IgD-negative memory B cell (primary cell): ENCODE results near the gene ACADM. TPM values are rescaled to one million over a fixed set of nuclear protein-coding genes. Genes with fewer than 3 reads are reported as not detected.
"Not testable (repeated sequence)": the region's sequence is repeated elsewhere in the genome, so short reads cannot be mapped to it uniquely, and the experiment has no call there.

Source experiments
- H3K27ac Mint-ChIP-seq, 3 donors: one replicate each; pipeline ENCODE4 v1.8.0; 2020 to 2022; ENCODE audit warnings: mild to moderate bottlenecking in 3 of 3, mixed read lengths in 3 of 3, moderate library complexity in 1 of 3
- H3K27me3 Mint-ChIP-seq: one replicate; pipeline ENCODE4 v1.8.0; 2021; ENCODE audit warnings: mixed read lengths
- H3K36me3 Mint-ChIP-seq: one replicate; pipeline ENCODE4 v1.8.0; 2020; ENCODE audit warnings: mild to moderate bottlenecking, mixed read lengths
- H3K4me1 Mint-ChIP-seq, 3 donors: one replicate each; pipeline ENCODE4 v1.8.0; 2020 to 2022; ENCODE audit warnings: mixed read lengths in 3 of 3, mild to moderate bottlenecking in 1 of 3
- H3K4me3 Mint-ChIP-seq, 4 donors: one replicate each; pipeline ENCODE4 v1.8.0; 2020 to 2022; ENCODE audit warnings: mild to moderate bottlenecking in 4 of 4, mixed read lengths in 4 of 4, moderate library complexity in 3 of 4
- H3K9me3 Mint-ChIP-seq, 3 donors: one replicate each; pipeline ENCODE4 v1.8.0; 2020 to 2021; ENCODE audit warnings: mixed read lengths in 3 of 3, mild to moderate bottlenecking in 1 of 3
- polyA plus RNA-seq: library from polyadenylated mRNA; unstranded; fragments of 300-500 nt; fragmentation: Illumina TruSeq; gene quantifications from one replicate; pipeline ENCODE4 v1.2.3, GENCODE V29; 2021

ACADM gene
- polyA plus RNA-seq, 1 donor from 2014 or later = 92.5 TPM

GRCh38 chr1:75768016-75768415, 43.5 kb downstream of the ACADM start:
- Mint-ChIP-seq H3K4me1 (no peaks in the 10 kb centered on the region), H3K27ac (no peak overlapping the region), H3K4me3 (peak overlapping the region in 1 of 4 donors; percentile 5), H3K36me3 (peaks cover 7% of the 10 kb centered on the region), H3K27me3 (no peaks in the 10 kb centered on the region), H3K9me3 (no peaks in the 10 kb centered on the region)

GRCh38 chr1:75770761-75771160, 46.3 kb downstream of the ACADM start:
- no peak overlapping the region for H3K4me3 Mint-ChIP-seq
- H3K36me3 Mint-ChIP-seq = peaks cover 5% of the 10 kb centered on the region
- no peaks in the 10 kb centered on the region for H3K27me3 Mint-ChIP-seq
- no peaks in the 10 kb centered on the region for H3K9me3 Mint-ChIP-seq
- no peaks in the 10 kb centered on the region for H3K4me1 Mint-ChIP-seq
- peak overlapping the region in 1 of 3 donors; percentile 29 for H3K27ac Mint-ChIP-seq

- H3K27ac Mint-ChIP-seq = peak overlapping the region in 1 of 3 donors; percentile 34
- no peaks in the 10 kb centered on the region for H3K9me3 Mint-ChIP-seq
- peaks cover 5% of the 10 kb centered on the region for H3K36me3 Mint-ChIP-seq
- no peaks in the 10 kb centered on the region for H3K27me3 Mint-ChIP-seq
- no peaks in the 10 kb centered on the region for H3K4me1 Mint-ChIP-seq
- H3K4me3 Mint-ChIP-seq = no peak overlapping the region
Measured at GRCh38 chr1:75771978-75772377, 47.5 kb downstream of the ACADM start.

- H3K36me3 Mint-ChIP-seq, H3K27me3 Mint-ChIP-seq, H3K4me3 Mint-ChIP-seq, H3K9me3 Mint-ChIP-seq: not testable (repeated sequence)
- peaks cover 5 to 11% (median 9%) of the 10 kb centered on the region in 3 donors for H3K4me1 Mint-ChIP-seq
- peak overlapping the region in 1 of 3 donors; percentile 16 for H3K27ac Mint-ChIP-seq
Measured at GRCh38 chr1:75777812-75778211, 53.3 kb downstream of the ACADM start.

GRCh38 chr1:75778694-75779093, 54.2 kb downstream of the ACADM start:
- H3K27me3 Mint-ChIP-seq, H3K9me3 Mint-ChIP-seq, H3K36me3 Mint-ChIP-seq: not testable (repeated sequence)
- H3K4me3 Mint-ChIP-seq = peak overlapping the region in 1 of 4 donors; percentile 49
- peaks cover 5 to 11% (median 9%) of the 10 kb centered on the region in 3 donors for H3K4me1 Mint-ChIP-seq
- peak overlapping the region in 1 of 3 donors; percentile 47 for H3K27ac Mint-ChIP-seq

GRCh38 chr1:75780183-75780582, 55.7 kb downstream of the ACADM start:
- H3K4me3 Mint-ChIP-seq = peak overlapping the region in 1 of 4 donors; percentile 5
- H3K4me1 Mint-ChIP-seq = peaks cover 10 to 16% (median 15%) of the 10 kb centered on the region in 3 donors
- not testable (repeated sequence) for H3K9me3 Mint-ChIP-seq, H3K36me3 Mint-ChIP-seq, H3K27me3 Mint-ChIP-seq
- H3K27ac Mint-ChIP-seq = peak overlapping the region in 1 of 3 donors; percentile 1

GRCh38 chr1:75783920-75784319, 59.4 kb downstream of the ACADM start:
- H3K27me3 Mint-ChIP-seq = not testable (repeated sequence)
- peak overlapping the region; percentile 72 to 99 (median 98) for H3K4me3 Mint-ChIP-seq

GRCh38 chr1:75785320-75785982, 60.9 kb downstream of the ACADM start:
- no peaks in the 10 kb centered on the region for H3K27me3 Mint-ChIP-seq
- H3K27ac Mint-ChIP-seq = peak overlapping the region; percentile 92 to 99 (median 97)
- H3K36me3 Mint-ChIP-seq = no peaks in the 10 kb centered on the region
- H3K4me3 Mint-ChIP-seq = peak overlapping the region; percentile 96 to 99 (median 99)
- peaks cover 0 to 2% (median 0%) of the 10 kb centered on the region in 3 donors for H3K9me3 Mint-ChIP-seq
- H3K4me1 Mint-ChIP-seq = peaks cover 34 to 45% (median 35%) of the 10 kb centered on the region in 3 donors

More at GRCh38 chr1:75783920-75784319, 59.4 kb downstream of the ACADM start:
- H3K27ac Mint-ChIP-seq = peak overlapping the region; percentile 89 to 97 (median 92)
- not testable (repeated sequence) for H3K36me3 Mint-ChIP-seq, H3K9me3 Mint-ChIP-seq
- peaks cover 27 to 35% (median 29%) of the 10 kb centered on the region in 3 donors for H3K4me1 Mint-ChIP-seq

- H3K27ac Mint-ChIP-seq = peak within 1 kb of the TSS; percentile 92 to 99 (median 97)
- H3K36me3 Mint-ChIP-seq = no peaks in the 10 kb centered on the region
- H3K4me3 Mint-ChIP-seq = peak within 1 kb of the TSS; percentile 96 to 99 (median 99)
- H3K9me3 Mint-ChIP-seq = no peaks in the 10 kb centered on the region
- peaks cover 35 to 46% (median 37%) of the 10 kb centered on the region in 3 donors for H3K4me1 Mint-ChIP-seq
- no peaks in the 10 kb centered on the region for H3K27me3 Mint-ChIP-seq
Measured at GRCh38 chr1:75785983-75786853, 61.7 kb downstream of the ACADM start, which contains the start of gene RABGGTB. RABGGTB (plus strand) TSS chr1:75786256; CDS start chr1:75786272, 16 bp downstream.

- H3K36me3 Mint-ChIP-seq = no peaks in the 10 kb centered on the region
- H3K27ac Mint-ChIP-seq = peak overlapping the region; percentile 92 to 99 (median 97)
- no peaks in the 10 kb centered on the region for H3K9me3 Mint-ChIP-seq
- H3K4me3 Mint-ChIP-seq = peak overlapping the region; percentile 96 to 99 (median 99)
- H3K27me3 Mint-ChIP-seq = no peaks in the 10 kb centered on the region
- H3K4me1 Mint-ChIP-seq = peaks cover 36 to 48% (median 38%) of the 10 kb centered on the region in 3 donors
Measured at GRCh38 chr1:75786901-75787493, 62.5 kb downstream of the ACADM start.

GRCh38 chr1:75787524-75787923, 63.0 kb downstream of the ACADM start:
- no peaks in the 10 kb centered on the region for H3K27me3 Mint-ChIP-seq
- no peaks in the 10 kb centered on the region for H3K9me3 Mint-ChIP-seq
- H3K4me1 Mint-ChIP-seq = peaks cover 36 to 48% (median 38%) of the 10 kb centered on the region in 3 donors
- H3K36me3 Mint-ChIP-seq = no peaks in the 10 kb centered on the region
- H3K4me3 Mint-ChIP-seq = peak overlapping the region; percentile 96 to 99 (median 99)
- peak overlapping the region; percentile 92 to 99 (median 97) for H3K27ac Mint-ChIP-seq

GRCh38 chr1:75789988-75790387, 65.5 kb downstream of the ACADM start:
- H3K4me1 Mint-ChIP-seq = peaks cover 31 to 50% (median 39%) of the 10 kb centered on the region in 3 donors
- H3K9me3 Mint-ChIP-seq = no peaks in the 10 kb centered on the region
- no peaks in the 10 kb centered on the region for H3K27me3 Mint-ChIP-seq
- peak overlapping the region in 2 of 4 donors; percentile 48 to 86 for H3K4me3 Mint-ChIP-seq
- peak overlapping the region in 1 of 3 donors; percentile 39 for H3K27ac Mint-ChIP-seq
- H3K36me3 Mint-ChIP-seq = no peaks in the 10 kb centered on the region

GRCh38 chr1:75791022-75791421, 66.5 kb downstream of the ACADM start:
- H3K27me3 Mint-ChIP-seq = no peaks in the 10 kb centered on the region
- H3K4me1 Mint-ChIP-seq = peaks cover 31 to 45% (median 33%) of the 10 kb centered on the region in 3 donors
- peak overlapping the region in 3 of 4 donors; percentile 1 to 71 (median 48) for H3K4me3 Mint-ChIP-seq
- peak overlapping the region in 2 of 3 donors; percentile 39 to 47 for H3K27ac Mint-ChIP-seq
- peaks cover 2% of the 10 kb centered on the region for H3K36me3 Mint-ChIP-seq
- H3K9me3 Mint-ChIP-seq = no peaks in the 10 kb centered on the region

- H3K4me1 Mint-ChIP-seq = peaks cover 27 to 44% (median 28%) of the 10 kb centered on the region in 3 donors
- peak overlapping the region in 1 of 3 donors; percentile 71 for H3K27ac Mint-ChIP-seq
- H3K27me3 Mint-ChIP-seq = no peaks in the 10 kb centered on the region
- H3K9me3 Mint-ChIP-seq = no peaks in the 10 kb centered on the region
- H3K36me3 Mint-ChIP-seq = peaks cover 2% of the 10 kb centered on the region
- H3K4me3 Mint-ChIP-seq = no peak overlapping the region
Measured at GRCh38 chr1:75792091-75792490, 67.6 kb downstream of the ACADM start.

- no peak overlapping the region for H3K4me3 Mint-ChIP-seq
- no peaks in the 10 kb centered on the region for H3K27me3 Mint-ChIP-seq
- peaks cover 2% of the 10 kb centered on the region for H3K36me3 Mint-ChIP-seq
- peaks cover 10 to 28% (median 24%) of the 10 kb centered on the region in 3 donors for H3K4me1 Mint-ChIP-seq
- no peak overlapping the region for H3K27ac Mint-ChIP-seq
- no peaks in the 10 kb centered on the region for H3K9me3 Mint-ChIP-seq
Measured at GRCh38 chr1:75794382-75794781, 69.9 kb downstream of the ACADM start.
